ENCODE measurements around the gene CLCA2.

CLCA2 gene

DNA sequence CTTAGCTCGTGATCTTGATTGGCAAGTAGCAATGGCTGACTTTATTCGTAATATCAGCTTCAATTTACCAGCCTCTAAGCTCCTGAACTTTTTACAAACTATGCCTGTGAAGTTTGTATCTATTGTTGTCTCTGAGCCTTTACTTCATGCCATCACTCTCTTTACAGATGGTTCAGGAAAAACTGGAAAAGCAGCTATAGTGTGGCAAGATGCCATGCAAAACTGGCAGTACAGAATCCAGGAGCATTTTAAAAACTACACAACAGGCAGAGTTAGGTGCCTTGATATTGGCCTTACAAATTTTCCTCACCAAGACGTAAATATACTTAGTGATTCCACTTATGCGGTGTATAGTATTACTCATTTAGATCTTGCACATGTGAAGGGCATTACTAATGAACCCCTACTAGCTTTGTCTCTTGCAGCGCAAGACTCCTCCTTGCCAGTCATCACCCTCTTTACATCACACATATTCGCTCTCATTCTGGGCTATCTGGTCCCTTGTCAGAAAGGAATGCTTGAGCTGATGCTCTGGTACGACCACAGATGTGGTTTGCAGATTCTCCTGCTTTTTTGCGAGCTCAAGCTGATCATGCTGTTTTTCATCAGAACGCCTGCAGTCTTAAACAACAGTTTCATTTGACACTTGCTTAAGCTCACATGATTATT lies 81.1 kb downstream of the CLCA2 start:
- no peaks in the 10 kb centered on the region for H3K36me3 Mint-ChIP-seq
- H3K27ac Mint-ChIP-seq = no peak overlapping the region
- peaks cover 8% of the 10 kb centered on the region for H3K4me1 Mint-ChIP-seq
- DNase-seq (ENCODE audit: low spot score in 2 of 2) = no peak
- no peak overlapping the region for H3K4me3 Mint-ChIP-seq
- no peak for ATAC-seq
- no peaks in the 10 kb centered on the region for H3K9me3 Mint-ChIP-seq

DNA sequence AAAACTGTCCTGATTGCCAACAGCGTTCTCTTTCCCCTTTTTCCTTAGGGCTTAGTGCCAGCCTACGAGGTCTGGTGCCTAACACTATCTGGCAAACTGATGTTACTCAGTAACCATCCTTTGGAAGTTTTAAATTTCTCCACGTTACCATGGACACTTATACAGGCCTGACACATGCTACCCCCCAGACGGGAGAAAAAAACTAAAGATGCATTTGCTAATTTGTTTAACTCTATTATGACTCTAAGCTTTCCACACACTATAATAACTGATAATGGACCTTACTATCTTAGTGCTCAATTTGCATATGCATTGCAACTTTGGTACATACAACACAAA lies 81.6 kb downstream of the CLCA2 start:
- H3K4me1 Mint-ChIP-seq = peaks cover 8% of the 10 kb centered on the region
- H3K36me3 Mint-ChIP-seq = no peaks in the 10 kb centered on the region
- H3K9me3 Mint-ChIP-seq = no peaks in the 10 kb centered on the region
- H3K27ac Mint-ChIP-seq = no peak overlapping the region
- DNase-seq (ENCODE audit: low spot score in 2 of 2) (no peak), ATAC-seq (no peak)
- H3K4me3 Mint-ChIP-seq = no peak overlapping the region

Data from stimulated activated effector memory CD8-positive, alpha-beta T cell treated with anti-CD3 and anti-CD28 coated beads, Interleukin-12 subunit alpha, Interleukin-12 subunit beta, amount 100 ng/mL, for 72 hours (primary cell).